ENCODE results near the gene FMNL1.

The FMNL1 gene

DNA sequence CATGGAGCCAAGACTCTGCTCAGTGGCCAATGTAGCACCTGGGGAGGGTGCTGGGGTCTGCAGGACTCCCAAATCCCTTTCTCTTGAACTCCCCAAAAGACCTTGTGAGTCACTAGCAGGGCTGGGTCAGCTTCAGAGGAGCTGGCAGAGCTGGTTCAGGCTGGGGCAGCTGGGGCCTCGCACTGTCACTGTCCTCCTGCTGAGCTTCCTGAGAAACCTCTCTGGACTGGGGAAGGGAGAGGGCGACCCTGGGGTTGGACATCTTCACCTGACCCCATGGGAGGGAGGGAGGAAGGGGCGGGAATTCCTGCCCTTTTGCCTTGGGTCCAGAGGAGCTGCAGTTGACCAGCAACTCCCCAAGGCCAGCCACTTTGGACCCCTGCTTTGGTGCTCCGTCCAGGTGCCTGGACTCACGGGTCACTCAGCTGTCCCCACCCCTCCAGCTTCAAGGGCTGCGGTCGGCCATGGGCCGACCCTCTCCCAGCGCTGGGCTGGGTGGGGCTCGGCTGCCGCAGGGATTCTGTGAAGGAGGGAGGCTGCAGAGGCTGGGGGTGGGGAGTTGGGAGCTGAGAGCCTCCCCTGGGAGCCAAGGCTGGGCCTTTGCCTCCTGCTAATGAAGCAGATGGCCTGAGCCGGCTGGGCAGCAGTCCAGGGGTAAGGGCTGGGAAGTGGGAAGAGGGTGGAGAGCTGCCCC lies 9.2 kb downstream of the FMNL1 start:
- Histone ChIP-seq H4K20me1 (ENCODE audit: insufficient read depth, low read length) (peaks cover 67% of the 10 kb centered on the region), H3K4me1 (ENCODE audit: insufficient read depth, low read length) (peaks cover 46% of the 10 kb centered on the region), H3K27ac (ENCODE audit: low read length) (peak overlapping the region; percentile 95), H3K9ac (ENCODE audit: low read depth, low read length) (peak overlapping the region; percentile 23; the same call in 1 of the 2 replicates), H3K9me3 (ENCODE audit: insufficient read depth, low read length, severe bottlenecking) (no peaks in the 10 kb centered on the region), H3K79me2 (ENCODE audit: insufficient read depth, low read length) (peaks cover 91% of the 10 kb centered on the region), H3K36me3 (ENCODE audit: insufficient read depth, low read length) (peaks cover 61% of the 10 kb centered on the region), H3K27me3 (ENCODE audit: insufficient read depth, low read length, poor library complexity) (no peaks in the 10 kb centered on the region), H2AFZ (ENCODE audit: low read depth, low read length) (no peak overlapping the region), H3K4me3 (ENCODE audit: low read depth in 1 of 2, low read length in 2 of 2) (no peak overlapping the region), H3K4me2 (ENCODE audit: insufficient read depth, low read length) (no peak overlapping the region)
- TF ChIP-seq EZH2 (IDR thresholded peaks at IDR 0.05; ENCODE audit: borderline replicate concordance, low read depth, low read length, severe bottlenecking): no peak
- DNase-seq (no peak), ATAC-seq (ENCODE audit: insufficient read depth, low read depth) (no peak)

DNA sequence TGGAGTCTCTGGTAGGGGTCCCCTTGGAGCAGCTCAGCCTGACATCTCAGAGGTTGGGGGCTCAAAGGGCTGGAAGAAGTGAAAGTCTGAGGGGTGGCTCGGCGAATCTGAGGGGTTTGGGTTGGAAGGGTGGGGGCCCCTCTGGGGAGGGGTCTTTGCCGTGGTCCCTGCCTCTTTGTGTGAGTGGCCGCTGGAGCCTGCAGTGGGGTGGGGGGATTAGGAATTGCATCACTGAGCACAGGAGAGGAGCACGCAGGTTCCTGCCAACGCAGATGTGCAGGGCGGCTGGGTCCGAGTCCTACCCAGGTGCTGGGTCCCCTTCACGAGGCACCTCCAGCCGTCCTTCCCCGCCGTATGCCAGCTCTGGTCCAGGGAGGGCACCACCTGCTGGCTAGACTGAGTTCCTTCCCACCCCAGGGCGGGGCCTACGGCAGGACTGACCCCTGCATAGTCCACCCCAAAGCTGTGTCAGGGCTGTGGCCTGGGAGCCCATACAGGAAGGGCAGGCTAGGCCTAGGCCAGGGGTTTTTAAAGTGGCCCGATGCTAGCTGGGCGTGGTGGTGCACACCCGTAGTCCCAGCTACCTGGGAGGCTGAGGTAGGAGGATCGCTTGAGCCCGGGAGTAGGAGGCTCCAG lies 9.9 kb downstream of the FMNL1 start:
- Histone ChIP-seq H3K36me3 (ENCODE audit: insufficient read depth, low read length) (peaks cover 68% of the 10 kb centered on the region), H3K9ac (ENCODE audit: low read depth, low read length) (no peak overlapping the region), H3K4me2 (ENCODE audit: insufficient read depth, low read length) (no peak overlapping the region), H3K79me2 (ENCODE audit: insufficient read depth, low read length) (peaks cover 91% of the 10 kb centered on the region), H4K20me1 (ENCODE audit: insufficient read depth, low read length) (peaks cover 72% of the 10 kb centered on the region), H3K9me3 (ENCODE audit: insufficient read depth, low read length, severe bottlenecking) (no peaks in the 10 kb centered on the region), H3K4me1 (ENCODE audit: insufficient read depth, low read length) (peaks cover 40% of the 10 kb centered on the region), H3K27me3 (ENCODE audit: insufficient read depth, low read length, poor library complexity) (no peaks in the 10 kb centered on the region), H3K4me3 (ENCODE audit: low read depth in 1 of 2, low read length in 2 of 2) (no peak overlapping the region), H2AFZ (ENCODE audit: low read depth, low read length) (no peak overlapping the region), H3K27ac (ENCODE audit: low read length) (peak overlapping the region; percentile 95; the same call in 1 of the 2 replicates)
- ATAC-seq (ENCODE audit: insufficient read depth, low read depth) (no peak), DNase-seq (no peak)
- no peak for TF ChIP-seq EZH2 (IDR thresholded peaks at IDR 0.05; ENCODE audit: borderline replicate concordance, low read depth, low read length, severe bottlenecking)
- TF ChIP-seq, protein P1, sequence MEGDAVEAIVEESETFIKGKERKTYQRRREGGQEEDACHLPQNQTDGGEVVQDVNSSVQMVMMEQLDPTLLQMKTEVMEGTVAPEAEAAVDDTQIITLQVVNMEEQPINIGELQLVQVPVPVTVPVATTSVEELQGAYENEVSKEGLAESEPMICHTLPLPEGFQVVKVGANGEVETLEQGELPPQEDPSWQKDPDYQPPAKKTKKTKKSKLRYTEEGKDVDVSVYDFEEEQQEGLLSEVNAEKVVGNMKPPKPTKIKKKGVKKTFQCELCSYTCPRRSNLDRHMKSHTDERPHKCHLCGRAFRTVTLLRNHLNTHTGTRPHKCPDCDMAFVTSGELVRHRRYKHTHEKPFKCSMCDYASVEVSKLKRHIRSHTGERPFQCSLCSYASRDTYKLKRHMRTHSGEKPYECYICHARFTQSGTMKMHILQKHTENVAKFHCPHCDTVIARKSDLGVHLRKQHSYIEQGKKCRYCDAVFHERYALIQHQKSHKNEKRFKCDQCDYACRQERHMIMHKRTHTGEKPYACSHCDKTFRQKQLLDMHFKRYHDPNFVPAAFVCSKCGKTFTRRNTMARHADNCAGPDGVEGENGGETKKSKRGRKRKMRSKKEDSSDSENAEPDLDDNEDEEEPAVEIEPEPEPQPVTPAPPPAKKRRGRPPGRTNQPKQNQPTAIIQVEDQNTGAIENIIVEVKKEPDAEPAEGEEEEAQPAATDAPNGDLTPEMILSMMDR (IDR thresholded peaks at IDR 0.05; ENCODE audit: borderline replicate concordance, extremely low read depth, low read length, poor library complexity, severe bottlenecking): peak; percentile 44

DNA sequence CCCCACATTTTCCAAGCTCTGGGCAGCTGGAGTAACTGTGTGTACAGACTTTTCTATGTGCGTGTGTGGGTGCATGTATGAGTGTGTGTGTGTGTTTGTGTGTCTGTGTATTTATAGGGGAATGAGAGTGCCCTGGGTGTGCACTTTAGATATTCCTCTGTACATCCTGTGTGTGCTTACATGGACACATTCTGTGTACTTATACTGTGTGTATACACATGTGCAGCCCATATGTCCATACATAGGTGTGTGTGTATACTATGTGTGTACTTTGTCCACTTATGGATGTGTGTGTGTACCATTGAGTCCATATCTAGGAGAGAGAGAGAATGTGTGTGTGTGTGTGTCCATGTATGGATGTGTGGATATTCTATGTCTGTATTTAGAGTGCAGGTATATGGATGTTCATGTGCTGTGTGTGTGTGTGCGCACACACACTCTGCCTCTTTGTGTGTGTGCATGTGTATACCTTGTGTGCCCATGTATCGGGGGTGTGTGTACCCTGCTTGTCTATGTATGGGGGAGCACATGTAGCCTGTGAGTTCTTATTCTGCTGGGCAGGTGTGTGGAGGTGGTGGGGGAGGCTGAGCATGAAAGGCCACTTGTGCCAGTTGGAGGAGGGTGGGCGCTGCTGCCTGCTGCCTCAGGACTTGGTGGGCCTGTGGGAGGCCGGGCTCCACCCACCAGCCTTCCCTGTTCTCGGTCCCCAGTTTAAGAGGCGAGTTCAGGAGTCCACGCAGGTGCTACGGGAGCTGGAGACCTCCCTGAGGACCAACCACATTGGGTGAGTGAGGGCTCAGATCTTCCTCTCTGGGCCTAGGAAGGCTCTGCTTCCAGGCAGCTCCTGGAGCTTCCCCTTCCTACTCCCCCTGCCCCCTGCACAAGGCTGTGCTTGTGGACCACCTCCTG lies 11.1 kb downstream of the FMNL1 start:
- Histone ChIP-seq H3K9ac (ENCODE audit: low read depth, low read length) (no peak overlapping the region), H4K20me1 (ENCODE audit: insufficient read depth, low read length) (peaks cover 74% of the 10 kb centered on the region), H3K9me3 (ENCODE audit: insufficient read depth, low read length, severe bottlenecking) (no peaks in the 10 kb centered on the region), H3K27me3 (ENCODE audit: insufficient read depth, low read length, poor library complexity) (no peaks in the 10 kb centered on the region), H3K4me3 (ENCODE audit: low read depth in 1 of 2, low read length in 2 of 2) (no peak overlapping the region), H3K79me2 (ENCODE audit: insufficient read depth, low read length) (peaks cover 79% of the 10 kb centered on the region), H3K4me1 (ENCODE audit: insufficient read depth, low read length) (peaks cover 28% of the 10 kb centered on the region), H2AFZ (ENCODE audit: low read depth, low read length) (no peak overlapping the region), H3K4me2 (ENCODE audit: insufficient read depth, low read length) (no peak overlapping the region), H3K36me3 (ENCODE audit: insufficient read depth, low read length) (peaks cover 72% of the 10 kb centered on the region), H3K27ac (ENCODE audit: low read length) (peak overlapping the region; percentile 49)
- DNase-seq (no peak), ATAC-seq (ENCODE audit: insufficient read depth, low read depth) (no peak)
- TF ChIP-seq, protein P1 (IDR thresholded peaks at IDR 0.05; ENCODE audit: borderline replicate concordance, extremely low read depth, low read length, poor library complexity, severe bottlenecking): no peak
